ENCODE results near the gene BEX3. TPM values are rescaled to one million over a fixed set of nuclear protein-coding genes. Genes with fewer than 3 reads are reported as not detected.

BEX3 gene
- total RNA-seq, 2 experiments from 2014 or later = not detected

GRCh38 chrX:103344606-103345005 is 31.7 kb upstream of the BEX3 start:
- H3K4me2 ChIP-seq (ENCODE audit: low read length) = no peak overlapping the region
- H3K4me1 ChIP-seq (ENCODE audit: insufficient read depth, low read length, poor library complexity, severe bottlenecking) = no peaks in the 10 kb centered on the region
- CTCF ChIA-PET (ENCODE audit: unreplicated experiment) = no interaction called here
- no peak overlapping the region for H3K27ac ChIP-seq (ENCODE audit: low read depth, low read length, poor library complexity, severe bottlenecking)
- H3K36me3 ChIP-seq (ENCODE audit: insufficient read depth, low read length) = no peaks in the 10 kb centered on the region
- TF ChIP-seq CTCF (conservative IDR thresholded peaks at IDR 0.05; ENCODE audit: low read length) (no peak), EZH2phosphoT487 (IDR thresholded peaks at IDR 0.05; ENCODE audit: borderline replicate concordance, low read depth, low read length) (no peak)
- POLR2A ChIA-PET = no interaction called here
- no peak overlapping the region for H3K4me3 ChIP-seq (ENCODE audit: low read depth, low read length, poor library complexity, severe bottlenecking)
- H3K9me3 ChIP-seq (ENCODE audit: low read length) = no peaks in the 10 kb centered on the region
- no peak overlapping the region for H2AFZ ChIP-seq (ENCODE audit: low read length)
- H3K9me2 ChIP-seq (ENCODE audit: insufficient read depth, low read length) = no peaks in the 10 kb centered on the region
- no peaks in the 10 kb centered on the region for H4K20me1 ChIP-seq (ENCODE audit: insufficient read depth, low read length)
- no peaks in the 10 kb centered on the region for H3K79me2 ChIP-seq (ENCODE audit: insufficient read depth, low read depth, low read length)
- BruUV-seq (replicated peaks) = no TSS peak
- DNase-seq (ENCODE audit: low spot score) = no peak
- intact Hi-C loops (cut with micrococcal nuclease; ENCODE audit: unreplicated experiment) = no loop called here

GRCh38 chrX:103347682-103348397 is 28.5 kb upstream of the BEX3 start:
- no peaks in the 10 kb centered on the region for H4K20me1 ChIP-seq (ENCODE audit: insufficient read depth, low read length)
- H3K27ac ChIP-seq (ENCODE audit: low read depth, low read length, poor library complexity, severe bottlenecking) = no peak overlapping the region
- no peaks in the 10 kb centered on the region for H3K79me2 ChIP-seq (ENCODE audit: insufficient read depth, low read depth, low read length)
- no peaks in the 10 kb centered on the region for H3K9me3 ChIP-seq (ENCODE audit: low read length)
- CTCF ChIA-PET (ENCODE audit: unreplicated experiment) = no interaction called here
- H3K36me3 ChIP-seq (ENCODE audit: insufficient read depth, low read length) = no peaks in the 10 kb centered on the region
- intact Hi-C loops (cut with micrococcal nuclease; ENCODE audit: unreplicated experiment) = no loop called here
- no peak overlapping the region for H3K4me2 ChIP-seq (ENCODE audit: low read length)
- POLR2A ChIA-PET = interaction anchor here (0.6 kb wide), 1 partner anchor 12 kb away, joined by 3 read pairs; no protein-coding TSS in a partner anchor
- H3K9me2 ChIP-seq (ENCODE audit: insufficient read depth, low read length) = no peaks in the 10 kb centered on the region
- no peak overlapping the region for H2AFZ ChIP-seq (ENCODE audit: low read length)
- H3K4me1 ChIP-seq (ENCODE audit: insufficient read depth, low read length, poor library complexity, severe bottlenecking) = no peaks in the 10 kb centered on the region
- H3K4me3 ChIP-seq (ENCODE audit: low read depth, low read length, poor library complexity, severe bottlenecking) = no peak overlapping the region
- BruUV-seq (replicated peaks) = no TSS peak
- DNase-seq (ENCODE audit: low spot score) = no peak
- TF ChIP-seq CTCF (conservative IDR thresholded peaks at IDR 0.05; ENCODE audit: low read length) (no peak), EZH2phosphoT487 (IDR thresholded peaks at IDR 0.05; ENCODE audit: borderline replicate concordance, low read depth, low read length) (no peak)

GRCh38 chrX:103356130-103356798 is 20.1 kb upstream of the BEX3 start, which contains the start of gene TCEAL9:
TCEAL9 (plus strand) TSS chrX:103356506; CDS start chrX:103357685, 1,179 bp downstream.
- TF ChIP-seq EZH2phosphoT487 (IDR thresholded peaks at IDR 0.05; ENCODE audit: borderline replicate concordance, low read depth, low read length) = no peak
- TF ChIP-seq CTCF (conservative IDR thresholded peaks at IDR 0.05; ENCODE audit: low read length) = no peak
- no peaks in the 10 kb centered on the region for H3K9me3 ChIP-seq (ENCODE audit: low read length)
- no peaks in the 10 kb centered on the region for H3K79me2 ChIP-seq (ENCODE audit: insufficient read depth, low read depth, low read length)
- peak within 1 kb of the TSS; percentile 54 for H3K4me2 ChIP-seq (ENCODE audit: low read length)
- H2AFZ ChIP-seq (ENCODE audit: low read length) = peak within 1 kb of the TSS; percentile 76
- POLR2A ChIA-PET = interaction anchor here (0.5 kb wide), 1 partner anchor 133 kb away, joined by 3 read pairs; no protein-coding TSS in a partner anchor
- CTCF ChIA-PET (ENCODE audit: unreplicated experiment) = no interaction called here
- H3K4me1 ChIP-seq (ENCODE audit: insufficient read depth, low read length, poor library complexity, severe bottlenecking) = no peaks in the 10 kb centered on the region
- H3K27ac ChIP-seq (ENCODE audit: low read depth, low read length, poor library complexity, severe bottlenecking) = no peak within 1 kb of the TSS
- peak; percentile 5 for DNase-seq (ENCODE audit: low spot score)
- H3K9me2 ChIP-seq (ENCODE audit: insufficient read depth, low read length) = no peaks in the 10 kb centered on the region
- intact Hi-C loops (cut with micrococcal nuclease; ENCODE audit: unreplicated experiment) = no loop called here
- H4K20me1 ChIP-seq (ENCODE audit: insufficient read depth, low read length) = no peaks in the 10 kb centered on the region
- peak within 1 kb of the TSS; percentile 67 for H3K4me3 ChIP-seq (ENCODE audit: low read depth, low read length, poor library complexity, severe bottlenecking)
- BruUV-seq (replicated peaks) = no TSS peak
- no peaks in the 10 kb centered on the region for H3K36me3 ChIP-seq (ENCODE audit: insufficient read depth, low read length)
